ENCODE data around the gene TSC22D1. TPM values are rescaled to one million over a fixed set of nuclear protein-coding genes. Genes with fewer than 3 reads are reported as not detected.

The TSC22D1 gene
- total and polyA plus RNA-seq, 7 donors, result 34.5 to 203 (median 121) TPM

GRCh38 chr13:44575035-44575434 is 1.1 kb downstream of the TSC22D1 start:
- 74 to 85% (median 84%) methylated on average over 1 of the region's 1 CpG for WGBS, 3 donors
- H3K27ac ChIP-seq, result peak overlapping the region; percentile 94
- H3K4me3 ChIP-seq, result peak overlapping the region; percentile 90
- no peaks in the 10 kb centered on the region for H3K36me3 ChIP-seq (ENCODE audit: insufficient read depth in 1 of 2, low read depth in 1 of 2)
- DNase-seq (no peak), ATAC-seq (no peak)
- H3K4me1 ChIP-seq, result peaks cover 30% of the 10 kb centered on the region
- H3K9me3 ChIP-seq, result no peaks in the 10 kb centered on the region
- intact Hi-C loops (cut with DNase I), result loop anchor here (5.0 to 10.0 kb wide), 7 partner anchors 80 to 347 kb away; no protein-coding TSS in a partner anchor
- TF ChIP-seq CTCF (IDR thresholded peaks at IDR 0.05), result no peak
- H3K27me3 ChIP-seq (ENCODE audit: insufficient read depth in 3 of 3, low read length in 2 of 3), result no peaks in the 10 kb centered on the region

GRCh38 chr13:44574466-44574855 is 1.7 kb downstream of the TSC22D1 start:
- Histone ChIP-seq H3K27ac (peak overlapping the region; percentile 94), H3K9me3 (no peaks in the 10 kb centered on the region), H3K27me3 (ENCODE audit: insufficient read depth in 3 of 3, low read length in 2 of 3) (no peaks in the 10 kb centered on the region), H3K4me3 (peak overlapping the region; percentile 90), H3K4me1 (peaks cover 36% of the 10 kb centered on the region), H3K36me3 (ENCODE audit: insufficient read depth in 1 of 2, low read depth in 1 of 2) (no peaks in the 10 kb centered on the region)
- DNase-seq, result no peak
- peak in 1 of 4 donors; percentile 11 for ATAC-seq
- TF ChIP-seq CTCF (IDR thresholded peaks at IDR 0.05), result no peak
- intact Hi-C loops (cut with DNase I), result loop anchor here (5.0 to 10.0 kb wide), 2 partner anchors 52 to 80 kb away; no protein-coding TSS in a partner anchor
- 46 to 60% (median 52%) methylated on average over 1 of the region's 1 CpG for WGBS, 3 donors

GRCh38 chr13:44573790-44574465 is 2.2 kb downstream of the TSC22D1 start:
- H3K27ac ChIP-seq, result peak overlapping the region; percentile 94
- no peaks in the 10 kb centered on the region for H3K27me3 ChIP-seq (ENCODE audit: insufficient read depth in 3 of 3, low read length in 2 of 3)
- no peaks in the 10 kb centered on the region for H3K36me3 ChIP-seq (ENCODE audit: insufficient read depth in 1 of 2, low read depth in 1 of 2)
- no peaks in the 10 kb centered on the region for H3K9me3 ChIP-seq
- ATAC-seq (peak; percentile 17 to 57 (median 47)), DNase-seq (peak in 1 of 2 donors; percentile 65)
- peak overlapping the region; percentile 90 for H3K4me3 ChIP-seq
- peak; percentile 57 for TF ChIP-seq CTCF (IDR thresholded peaks at IDR 0.05)
- H3K4me1 ChIP-seq, result peaks cover 41% of the 10 kb centered on the region
- WGBS, 3 donors, result 33 to 46% (median 41%) methylated on average over 4 of the region's 4 CpGs
- intact Hi-C loops (cut with DNase I), result loop anchor here (5.0 to 10.0 kb wide), 2 partner anchors 52 to 79 kb away; no protein-coding TSS in a partner anchor

GRCh38 chr13:44573071-44573470 is 3.1 kb downstream of the TSC22D1 start:
- peak in 1 of 4 donors; percentile 14 for ATAC-seq
- intact Hi-C loops (cut with DNase I), result loop anchor here (5.0 to 10.0 kb wide), 2 partner anchors 51 to 78 kb away; no protein-coding TSS in a partner anchor
- H3K36me3 ChIP-seq (ENCODE audit: insufficient read depth in 1 of 2, low read depth in 1 of 2), result no peaks in the 10 kb centered on the region
- TF ChIP-seq CTCF (IDR thresholded peaks at IDR 0.05), result no peak
- peaks cover 34% of the 10 kb centered on the region for H3K4me1 ChIP-seq
- WGBS, 3 donors, result 56 to 61% (median 56%) methylated on average over 7 of the region's 7 CpGs
- no peak for DNase-seq
- peak overlapping the region; percentile 90 for H3K4me3 ChIP-seq
- no peaks in the 10 kb centered on the region for H3K9me3 ChIP-seq
- H3K27me3 ChIP-seq (ENCODE audit: insufficient read depth in 3 of 3, low read length in 2 of 3), result no peaks in the 10 kb centered on the region
- peak overlapping the region; percentile 94 for H3K27ac ChIP-seq

All from psoas muscle (tissue), 8 donors.